T-helper 1 cell (primary cell): Measurements from ENCODE around the gene ADGB.
"Not testable (repeated sequence)": the region's sequence is repeated elsewhere in the genome, so short reads cannot be mapped to it uniquely, and the experiment has no call there.

ENCODE experiments used
- DNase-seq, 5 donors: peaks; one replicate each; pipeline ENCODE4 v3.0.0-alpha.2; 2012 to 2020

Gene ADGB

DNA sequence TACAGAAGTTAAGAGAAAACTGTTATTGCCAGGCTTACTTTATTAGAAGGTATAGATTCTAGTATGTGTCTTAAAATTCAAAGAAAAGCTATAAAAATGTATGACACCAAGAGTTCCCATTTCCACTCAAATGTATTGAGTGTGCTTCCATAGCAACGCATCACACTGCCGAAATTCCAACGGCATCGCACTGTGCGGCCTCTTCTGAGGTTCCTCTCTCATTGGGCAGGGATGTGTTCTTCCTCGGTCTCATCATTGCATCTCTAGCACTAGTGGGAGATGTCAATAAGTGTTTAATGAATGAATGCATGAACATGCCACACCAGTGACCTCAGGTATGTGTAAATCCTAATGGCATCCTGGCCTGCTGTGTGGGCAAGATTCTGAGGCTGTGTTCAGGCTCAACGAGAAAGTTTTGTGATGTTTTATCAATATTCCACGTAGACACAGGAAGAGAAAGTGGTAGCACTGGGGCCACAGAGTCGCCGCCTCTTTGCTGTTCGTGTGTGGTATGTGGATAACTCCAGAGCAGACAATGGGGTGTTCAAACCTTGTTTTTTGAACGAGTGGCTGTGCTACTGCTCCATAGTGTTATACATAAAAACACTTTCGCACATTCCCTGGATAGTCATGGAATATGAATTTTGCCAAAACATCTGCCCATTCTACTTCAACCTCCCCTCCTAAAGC, 171.6 kb downstream of the ADGB start:
- DNase-seq, result peak in 1 of 5 donors; percentile 12

DNA sequence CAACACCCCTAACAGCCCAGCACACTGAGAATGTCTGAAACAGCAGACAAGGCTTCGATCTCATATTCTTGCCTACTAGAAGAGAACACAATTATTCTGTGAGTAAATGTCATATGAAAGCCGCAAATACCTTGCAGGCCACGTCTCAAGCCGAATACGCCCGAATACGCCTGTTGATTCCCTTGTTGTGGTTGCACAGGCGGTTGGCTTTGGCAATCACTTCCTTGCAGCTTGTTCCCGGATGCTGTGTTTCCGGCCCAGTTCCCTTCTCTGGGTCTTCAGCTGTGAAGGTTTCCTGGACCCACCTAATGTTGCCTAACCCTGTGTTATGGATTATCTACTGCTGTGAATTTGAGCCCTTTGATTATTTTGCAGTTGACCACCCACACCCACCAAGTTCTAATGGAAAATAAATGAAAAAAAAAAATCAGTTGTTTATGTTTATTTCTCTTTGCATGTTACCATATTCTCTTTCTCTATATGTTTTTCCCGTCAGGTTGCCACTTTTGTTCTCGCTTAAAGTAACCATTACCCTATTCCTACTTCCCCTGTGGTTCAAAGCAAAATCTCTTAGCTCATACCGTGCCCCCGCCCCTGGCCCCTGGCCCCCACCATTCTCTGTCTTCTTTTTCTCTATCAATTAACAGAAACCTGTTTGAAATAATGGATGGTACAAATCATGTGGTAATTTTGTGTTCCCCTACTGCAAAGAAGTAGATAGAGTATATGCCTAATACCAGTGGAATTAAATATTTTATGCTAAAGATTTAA, 172.4 kb downstream of the ADGB start:
- DNase-seq, result peak in 4 of 5 donors; percentile 8 to 80 (median 30)

DNA sequence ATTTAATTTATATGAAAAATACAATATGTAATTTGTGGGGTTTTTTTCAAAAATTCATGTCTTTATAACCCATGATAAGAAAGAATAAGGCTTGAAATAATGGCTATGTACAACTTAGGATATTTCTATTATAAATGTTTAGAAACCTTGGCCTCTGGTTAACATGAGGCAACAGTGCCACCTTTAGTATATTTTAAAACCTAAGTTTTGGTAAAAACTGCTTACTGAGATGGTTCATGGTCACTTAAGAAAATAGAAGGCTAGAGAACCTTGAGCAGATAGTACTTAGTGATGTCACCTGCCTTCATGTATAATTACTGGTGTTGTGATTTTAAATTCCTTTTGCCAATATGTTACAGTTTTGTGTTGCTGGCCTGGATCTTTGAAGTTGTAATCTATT, 176.4 kb downstream of the ADGB start:
- peak in 1 of 5 donors; percentile 8 for DNase-seq

DNA sequence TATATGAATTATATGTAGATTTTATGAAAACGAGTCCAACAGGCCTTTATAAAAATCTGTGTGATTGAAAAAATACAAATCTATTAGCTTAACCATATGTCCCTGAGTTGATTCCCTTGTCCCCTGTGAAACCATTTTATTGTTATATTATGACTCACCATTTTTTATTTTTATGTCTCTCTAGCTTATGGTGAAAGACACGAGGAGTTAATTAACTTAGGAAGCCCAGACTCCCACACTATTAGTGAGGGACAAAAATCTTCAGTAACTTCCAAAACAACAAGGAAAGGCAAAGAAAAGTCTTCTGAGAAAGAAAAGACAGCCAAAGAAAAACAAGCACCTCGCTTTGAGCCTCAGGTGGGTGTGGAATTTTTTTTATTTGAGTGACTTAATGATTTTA, 183.1 kb downstream of the ADGB start:
- no peak for DNase-seq

DNA sequence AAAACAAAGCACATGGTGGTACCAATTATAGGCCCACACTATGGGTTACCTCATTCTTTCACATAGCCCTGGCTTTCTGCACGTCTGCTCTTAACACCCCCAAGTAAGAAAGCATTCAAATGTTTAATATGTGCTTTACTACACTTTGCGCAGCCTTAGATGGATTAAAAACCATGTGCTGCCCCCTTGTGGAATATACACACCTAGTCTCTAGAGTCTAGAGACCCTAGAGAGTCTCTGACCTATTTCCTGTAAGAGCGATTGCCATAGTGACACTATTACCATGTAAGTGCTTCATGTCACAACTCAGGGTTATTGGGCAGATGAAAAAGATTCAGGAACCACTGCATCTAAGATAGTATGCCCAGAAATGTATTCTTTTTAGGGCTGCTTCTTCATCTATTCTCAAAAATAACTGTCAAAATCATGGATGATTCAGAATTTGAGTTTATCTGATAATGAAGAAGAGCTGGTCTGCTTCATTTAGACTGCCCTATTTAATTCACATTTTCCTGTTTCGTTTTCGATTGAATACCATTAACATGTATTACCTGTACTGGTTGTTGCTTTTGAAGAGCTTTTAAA, 186.3 kb downstream of the ADGB start:
- peak in 2 of 5 donors; percentile 11 to 54 for DNase-seq

DNA sequence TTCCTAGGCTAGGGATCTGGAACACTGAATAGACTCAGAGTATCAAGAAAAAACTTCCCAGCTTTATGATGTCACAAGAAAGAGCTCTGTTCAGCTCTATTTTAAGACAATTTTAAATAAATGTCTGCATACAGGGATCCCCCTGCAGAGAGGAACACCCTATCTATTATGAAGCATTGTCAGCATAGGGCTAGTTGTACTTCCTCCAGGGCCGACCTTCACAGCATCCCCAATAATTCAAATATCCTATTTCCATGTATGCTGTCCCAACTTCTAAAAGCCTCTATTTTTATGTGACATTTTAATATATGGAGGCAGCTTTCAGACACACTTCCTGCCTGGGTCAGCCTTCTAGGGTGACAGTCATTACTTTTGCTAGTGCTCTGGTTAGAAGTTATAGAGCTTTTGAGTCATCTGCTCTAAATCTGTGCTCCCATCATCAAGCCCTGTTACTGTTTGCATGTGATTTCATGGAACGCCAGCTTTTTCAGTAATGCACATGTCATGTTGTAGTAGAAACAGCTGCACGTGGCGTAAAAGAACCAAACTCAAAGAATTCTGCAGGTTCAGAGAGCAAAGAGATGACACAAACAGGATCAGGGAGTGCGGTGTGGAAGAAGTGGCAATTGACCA, 189.2 kb downstream of the ADGB start:
- DNase-seq, result no peak

DNA sequence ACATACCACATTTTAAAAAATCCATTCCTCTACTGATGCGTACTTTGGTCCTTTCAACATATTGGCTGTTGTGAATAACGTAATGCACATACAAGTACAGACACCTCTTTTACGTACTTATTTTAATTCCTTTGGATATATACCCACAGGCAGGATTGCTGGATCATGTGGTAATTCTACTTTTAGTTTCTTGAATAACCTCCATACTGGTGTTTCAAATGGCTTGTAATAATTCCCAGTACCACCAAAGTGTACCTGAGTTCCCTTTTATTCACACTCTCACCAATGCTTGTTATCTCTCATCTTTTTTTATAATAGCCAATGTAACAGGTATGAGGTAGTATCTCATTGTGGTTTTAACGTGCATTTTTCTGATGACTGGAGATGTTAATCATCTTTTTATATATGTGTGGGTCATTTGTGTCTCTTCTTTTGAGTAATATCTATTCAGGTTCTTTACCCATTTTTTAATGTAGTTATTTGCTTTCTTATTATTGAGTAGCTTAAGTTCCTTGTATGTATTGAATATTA, 191.9 kb downstream of the ADGB start:
- DNase-seq, result no peak

DNA sequence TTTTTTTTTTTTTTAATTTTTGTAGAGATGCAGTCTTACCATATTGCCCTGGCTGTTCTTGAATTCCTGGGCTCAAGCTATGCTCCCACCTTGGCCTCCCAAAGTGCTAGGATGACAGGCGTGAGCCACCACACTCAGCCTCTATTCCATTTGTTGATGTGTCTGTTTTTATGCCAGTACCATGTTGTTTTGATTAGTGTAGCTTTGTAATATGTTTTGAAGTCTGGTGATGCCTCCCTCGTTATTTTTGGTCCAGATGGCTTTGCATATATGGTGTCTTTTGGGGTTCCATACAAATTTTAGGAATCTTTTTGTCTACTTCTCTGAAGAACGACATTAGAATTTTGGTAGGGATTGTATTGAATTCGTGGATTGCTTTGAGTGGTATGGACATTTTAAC, 193.2 kb downstream of the ADGB start:
- no peak for DNase-seq

DNA sequence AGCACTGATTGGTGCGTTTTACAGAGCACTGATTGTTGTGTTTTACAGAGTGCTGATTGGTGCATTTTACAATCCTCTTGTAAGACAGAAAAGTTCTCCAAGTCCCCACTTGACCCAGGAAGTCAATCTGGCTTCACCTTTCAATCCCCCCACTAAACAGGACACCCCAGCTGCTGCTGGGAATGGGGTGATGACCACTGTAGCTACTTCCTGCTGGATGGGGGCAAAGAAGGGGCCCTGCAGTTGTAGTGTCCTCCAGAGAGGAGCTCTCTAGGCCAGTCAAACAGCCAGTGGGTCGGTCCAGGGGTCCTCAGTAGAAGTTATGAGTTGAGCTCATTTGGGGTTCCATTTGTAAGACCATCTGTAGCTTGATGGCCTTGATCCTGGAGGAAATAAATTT, 194.4 kb downstream of the ADGB start:
- DNase-seq, result not testable (repeated sequence)

DNA sequence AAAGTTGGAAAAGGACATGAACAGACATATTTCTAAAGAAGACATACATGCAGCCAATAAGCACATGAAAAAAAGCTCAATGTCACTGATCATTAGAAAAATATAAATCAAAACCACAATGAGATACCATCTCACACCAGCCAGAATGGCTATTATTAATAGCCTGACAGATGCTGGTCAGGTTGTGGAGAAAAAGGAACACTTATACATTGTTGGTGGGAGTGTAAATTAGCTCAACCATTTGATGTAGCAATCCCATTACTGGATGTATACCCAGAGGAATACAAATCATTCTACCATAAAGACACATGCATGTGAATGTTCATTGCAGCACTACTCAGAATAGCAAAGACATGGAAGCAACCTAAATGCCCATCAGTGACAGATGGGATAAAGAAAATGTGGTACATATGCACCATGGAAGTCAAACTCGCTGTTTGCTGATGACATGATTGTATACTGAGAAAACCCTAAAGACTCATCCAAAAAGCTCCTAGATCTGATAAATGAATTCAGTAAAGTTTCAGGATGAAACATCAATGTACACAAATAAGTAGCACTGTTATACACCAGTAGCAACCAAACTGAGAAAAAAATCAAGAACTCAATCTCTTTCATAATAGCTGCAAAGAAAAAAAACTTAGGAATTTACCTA, 196.8 kb downstream of the ADGB start:
- DNase-seq, result no peak

DNA sequence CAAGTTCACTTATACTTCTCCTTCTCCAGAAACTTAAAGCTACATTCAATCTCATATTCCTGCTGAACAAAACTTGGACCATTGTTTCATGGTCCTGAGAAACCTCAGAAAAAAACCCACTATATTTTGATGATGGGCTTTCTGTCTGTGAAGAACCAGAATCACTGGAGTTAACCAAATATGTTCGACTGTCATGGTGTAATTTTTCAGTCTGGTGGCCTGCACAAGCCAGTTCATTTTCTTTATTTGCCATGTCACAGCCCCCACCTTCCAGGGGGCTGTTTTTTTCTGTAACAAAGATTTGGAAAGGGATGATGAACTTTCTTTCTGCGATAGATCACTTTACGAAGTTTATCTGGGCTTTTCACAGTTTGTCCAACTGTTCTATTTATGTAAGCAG, 204.4 kb downstream of the ADGB start:
- DNase-seq, result not testable (repeated sequence)

DNA sequence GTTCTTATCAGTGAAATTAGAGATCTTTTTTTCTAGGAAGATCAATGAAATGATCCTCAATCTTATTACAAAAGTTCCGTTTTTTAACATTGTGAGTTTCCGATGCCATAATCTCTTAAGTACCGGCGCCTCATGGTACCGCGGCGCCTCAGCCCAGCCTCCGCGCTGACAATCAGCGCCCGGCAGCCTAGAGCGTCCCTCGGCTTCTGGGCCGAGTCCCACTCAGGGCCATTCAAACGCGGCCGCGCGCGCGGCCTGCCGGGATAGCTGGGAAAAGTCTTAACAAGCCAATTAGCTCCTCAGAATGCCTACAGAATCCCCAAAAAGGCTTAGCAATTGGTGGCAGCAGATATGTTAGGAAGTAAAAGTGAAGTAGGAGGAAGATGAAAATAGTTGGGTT, 204.8 kb downstream of the ADGB start:
- DNase-seq, result no peak

DNA sequence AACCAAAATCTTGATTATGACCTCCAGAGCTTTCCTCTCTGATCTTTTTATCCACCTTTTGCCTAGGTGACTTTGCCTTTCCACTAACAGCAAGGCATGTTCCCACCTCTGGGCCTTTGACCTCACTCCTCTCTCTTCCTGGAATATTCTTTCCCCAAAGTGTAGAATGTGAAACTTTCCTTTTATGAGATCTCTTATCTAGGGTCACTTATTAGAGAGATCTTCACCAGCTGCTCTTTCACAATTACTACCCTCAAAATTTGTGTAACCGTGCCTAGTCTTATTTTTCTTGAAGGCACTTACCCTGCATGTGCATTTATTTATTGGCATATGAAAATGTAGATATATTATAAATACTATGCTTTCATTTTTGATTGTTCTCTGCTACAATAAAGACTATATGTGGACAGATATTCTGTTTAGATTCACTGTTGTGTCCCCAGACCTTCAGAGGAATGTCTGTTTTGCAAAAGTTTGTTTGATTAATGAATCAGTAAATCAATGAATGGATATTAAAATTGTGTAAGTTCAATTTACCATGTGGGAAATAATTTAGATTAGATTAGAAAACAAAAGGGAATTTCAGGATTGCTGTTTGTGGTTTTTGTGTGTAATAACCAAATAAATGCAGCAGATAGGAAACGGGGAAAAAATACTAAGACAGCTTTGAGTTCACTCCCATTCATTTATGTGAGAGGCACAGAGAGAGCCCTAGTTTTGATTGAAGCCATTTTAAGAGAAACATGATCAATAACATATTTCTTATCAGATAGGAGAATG, 207.0 kb downstream of the ADGB start:
- no peak for DNase-seq

DNA sequence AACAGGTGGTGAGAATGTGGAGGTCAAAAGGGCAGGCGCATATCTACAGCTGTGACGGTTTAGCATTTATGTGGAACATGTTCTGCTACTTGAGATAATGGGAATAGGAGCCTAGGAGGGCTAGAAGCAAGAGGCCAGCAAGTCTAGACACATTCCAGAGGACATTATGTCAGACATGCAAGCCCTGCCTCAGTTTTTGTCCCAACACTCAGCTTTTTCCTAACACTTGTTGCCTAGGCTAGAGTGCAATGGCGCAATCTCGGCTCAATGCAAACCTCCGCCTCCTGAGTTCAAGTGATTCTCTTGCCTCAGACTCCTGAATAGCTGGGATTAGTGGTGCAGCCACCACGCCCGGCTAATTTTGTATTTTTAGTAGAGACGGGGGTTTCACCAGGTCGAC, 210.2 kb downstream of the ADGB start:
- DNase-seq, result not testable (repeated sequence)

DNA sequence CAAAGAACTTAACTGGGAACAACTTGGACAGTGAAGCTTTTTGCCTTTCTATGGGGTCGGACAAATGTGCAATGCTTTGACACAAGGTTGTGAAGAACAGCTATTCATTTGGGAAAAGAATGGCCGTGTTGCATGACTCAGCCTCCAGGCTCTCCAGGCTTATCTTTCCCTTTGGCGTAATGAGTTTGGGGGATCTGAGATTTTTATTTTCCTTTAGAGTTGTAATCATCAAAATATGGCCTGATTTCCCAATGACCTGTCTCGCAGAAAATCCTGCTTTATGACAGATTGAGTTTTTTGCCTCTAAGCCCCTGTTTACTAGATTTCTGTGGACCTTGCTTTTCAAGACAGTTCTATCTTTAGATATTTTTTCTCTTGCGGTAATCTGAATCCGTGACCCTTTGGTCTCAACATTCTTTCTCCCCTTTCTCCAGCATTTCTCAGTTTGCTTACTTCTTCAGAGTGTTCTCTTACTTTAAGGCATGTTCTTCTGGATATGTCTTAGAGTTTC, 214.1 kb downstream of the ADGB start:
- DNase-seq, result not testable (repeated sequence)

DNA sequence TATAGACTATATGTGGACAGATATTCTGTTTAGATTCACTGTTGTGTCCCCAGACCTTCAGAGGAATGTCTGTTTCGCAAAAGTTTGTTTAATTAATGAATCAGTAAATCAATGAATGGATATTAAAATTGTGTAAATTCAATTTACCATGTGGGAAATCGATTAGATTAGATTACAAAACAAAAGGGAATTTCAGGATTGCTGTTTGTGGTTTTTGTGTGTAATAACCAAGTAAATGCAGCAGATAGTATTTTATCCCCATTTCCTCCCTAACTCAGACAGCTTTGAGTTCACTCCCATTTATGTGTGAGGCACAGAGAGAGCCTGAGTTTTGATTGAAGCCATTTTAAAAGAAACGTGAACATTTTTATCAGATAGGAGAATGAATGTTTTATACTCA, 214.8 kb downstream of the ADGB start:
- DNase-seq, result no peak

DNA sequence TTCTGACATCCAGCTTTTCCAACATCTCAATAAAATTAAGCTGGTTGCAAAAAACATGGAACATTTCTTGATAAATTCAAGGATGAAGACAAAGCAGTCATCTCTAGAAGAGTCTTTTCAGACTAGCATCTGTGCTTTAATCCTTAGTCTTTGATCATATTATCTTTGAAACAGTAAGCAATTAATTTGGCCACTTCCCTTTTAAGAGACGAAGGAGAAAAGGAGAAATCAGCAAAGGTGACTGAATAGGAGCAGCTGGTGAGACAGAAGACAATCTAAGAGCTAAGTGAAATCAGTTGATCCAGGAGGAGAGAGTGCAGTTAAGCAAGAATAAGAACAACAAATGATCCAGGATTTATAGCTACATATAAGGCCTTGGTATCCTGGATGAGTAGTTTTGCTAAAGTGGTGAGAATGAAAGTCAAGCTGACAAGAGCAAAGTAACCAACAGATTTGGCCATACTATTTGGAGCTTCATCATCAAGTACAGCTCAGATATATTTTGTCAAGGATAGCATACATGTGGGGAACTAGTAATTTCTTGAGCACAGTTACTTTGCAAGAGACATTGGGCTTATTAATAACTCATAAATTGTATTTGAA, 215.5 kb downstream of the ADGB start:
- DNase-seq, result no peak

DNA sequence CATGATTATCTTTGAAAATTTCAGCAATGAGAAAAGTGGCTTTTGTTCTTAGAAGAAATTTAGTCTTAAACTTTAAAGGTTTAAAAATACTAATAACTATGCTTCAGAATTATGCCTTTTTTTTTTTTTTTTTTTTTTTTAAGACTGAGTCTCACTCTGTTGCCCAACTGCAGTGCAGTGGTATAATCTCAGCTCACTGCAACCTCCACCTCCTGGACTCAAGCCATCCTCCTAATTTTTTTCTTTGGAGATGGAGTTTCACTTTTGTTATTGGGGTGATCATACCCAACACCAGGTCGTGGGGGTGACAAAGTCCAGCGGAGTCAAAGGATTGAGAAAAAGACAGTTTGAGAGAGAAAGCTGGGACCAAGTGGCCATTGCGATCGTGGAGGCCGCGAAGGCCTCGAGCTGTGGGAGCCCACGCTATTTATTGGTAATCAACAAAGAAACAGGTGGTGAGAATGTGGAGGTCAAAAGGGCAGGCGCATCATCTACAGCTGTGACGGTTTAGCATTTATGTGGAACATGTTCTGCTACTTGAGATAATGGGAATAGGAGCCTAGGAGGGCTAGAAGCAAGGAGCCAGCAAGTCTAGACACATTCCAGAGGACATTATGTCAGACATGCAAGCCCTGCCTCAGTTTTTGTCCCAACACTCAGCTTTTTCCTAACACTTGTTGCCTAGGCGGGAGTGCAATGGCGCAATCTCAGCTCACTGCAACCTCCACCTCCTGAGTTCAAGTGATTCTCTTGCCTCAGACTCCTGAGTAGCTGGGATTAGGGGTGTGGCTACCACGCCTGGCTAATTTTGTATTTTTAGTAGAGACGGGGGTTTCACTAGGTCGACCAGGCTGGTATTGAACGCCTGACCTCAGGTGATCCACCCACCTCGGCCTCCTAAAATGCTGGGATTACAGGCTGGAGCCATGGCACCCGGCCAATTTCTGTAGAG, 217.0 kb downstream of the ADGB start:
- DNase-seq, result not testable (repeated sequence)

DNA sequence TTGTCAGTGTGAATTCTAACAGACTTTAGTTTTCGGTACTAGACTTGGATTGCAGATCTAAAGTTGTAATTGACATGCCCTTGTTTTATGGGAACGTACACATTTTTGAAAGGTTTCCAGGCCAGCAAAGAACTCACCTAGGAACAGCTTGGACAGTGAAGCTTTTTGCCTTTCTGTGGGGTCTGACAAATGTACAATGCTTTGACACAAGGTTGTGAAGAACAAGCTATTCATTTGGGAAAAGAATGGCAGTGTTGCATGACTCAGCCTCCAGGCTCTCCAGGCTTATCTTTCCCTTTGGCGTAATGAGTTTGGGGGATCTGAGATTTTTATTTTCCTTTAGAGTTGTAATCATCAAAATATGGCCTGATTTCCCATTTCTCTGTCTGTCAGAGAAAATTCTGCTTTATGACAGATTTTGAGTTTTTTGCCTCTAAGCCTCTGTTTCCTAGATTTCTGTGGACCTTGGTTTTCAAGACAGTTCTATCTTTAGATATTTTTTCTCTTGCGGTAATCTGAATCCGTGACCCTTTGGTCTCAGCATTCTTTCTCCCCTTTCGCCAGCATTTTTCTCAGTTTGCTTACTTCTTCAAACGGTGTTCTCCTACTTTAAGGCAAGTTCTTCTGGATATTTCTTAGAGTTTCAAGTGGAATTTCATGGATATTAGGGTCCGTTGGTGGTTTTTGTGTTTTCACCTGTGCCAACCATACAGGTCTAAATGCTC, 221.0 kb downstream of the ADGB start:
- no peak for DNase-seq
